Epithelial cell of prostate (primary cell): Measurements from ENCODE around the gene PEMT.
A peak's percentile ranks its signal among the peaks of the same experiment; 100 is the strongest.
"Not testable (repeated sequence)": the region's sequence is repeated elsewhere in the genome, so short reads cannot be mapped to it uniquely, and the experiment has no call there.

ENCODE experiments used
- DNase-seq: peaks from one replicate; pipeline ENCODE4 v3.0.0-alpha.2; 2011; ENCODE audit warnings: low read depth, low spot score
- H3K27ac ChIP-seq: fragments of 450-650 bp; 2 replicates; pipeline ENCODE4 v1.5.1; 2017; ENCODE audit warnings: mild to moderate bottlenecking

PEMT gene

DNA sequence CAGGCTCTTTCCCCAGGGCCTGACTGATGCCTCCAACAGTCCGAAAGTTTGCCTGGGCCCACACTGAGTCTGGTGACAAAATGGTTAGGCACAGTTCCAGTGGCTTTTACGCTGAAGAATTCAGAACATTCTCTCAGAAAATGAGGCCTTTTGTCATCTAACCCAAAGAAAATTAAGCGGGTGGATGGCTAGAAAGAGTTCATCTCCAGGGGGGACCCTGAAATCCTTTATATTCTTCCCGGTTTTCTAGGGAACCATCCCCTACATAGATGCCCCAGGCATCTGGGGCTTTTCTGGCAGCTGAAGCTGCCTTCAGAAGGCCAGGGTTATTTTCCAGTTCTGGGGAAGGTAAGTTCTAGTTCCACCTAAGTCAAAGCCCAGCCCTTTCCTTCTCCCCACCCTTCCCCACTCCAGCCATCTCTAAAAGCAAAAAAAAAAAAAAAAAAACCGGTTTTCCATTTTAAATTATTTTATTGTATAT is 97.5 kb downstream of the PEMT start:
- H3K27ac ChIP-seq: no peak overlapping the region
- no peak for DNase-seq

DNA sequence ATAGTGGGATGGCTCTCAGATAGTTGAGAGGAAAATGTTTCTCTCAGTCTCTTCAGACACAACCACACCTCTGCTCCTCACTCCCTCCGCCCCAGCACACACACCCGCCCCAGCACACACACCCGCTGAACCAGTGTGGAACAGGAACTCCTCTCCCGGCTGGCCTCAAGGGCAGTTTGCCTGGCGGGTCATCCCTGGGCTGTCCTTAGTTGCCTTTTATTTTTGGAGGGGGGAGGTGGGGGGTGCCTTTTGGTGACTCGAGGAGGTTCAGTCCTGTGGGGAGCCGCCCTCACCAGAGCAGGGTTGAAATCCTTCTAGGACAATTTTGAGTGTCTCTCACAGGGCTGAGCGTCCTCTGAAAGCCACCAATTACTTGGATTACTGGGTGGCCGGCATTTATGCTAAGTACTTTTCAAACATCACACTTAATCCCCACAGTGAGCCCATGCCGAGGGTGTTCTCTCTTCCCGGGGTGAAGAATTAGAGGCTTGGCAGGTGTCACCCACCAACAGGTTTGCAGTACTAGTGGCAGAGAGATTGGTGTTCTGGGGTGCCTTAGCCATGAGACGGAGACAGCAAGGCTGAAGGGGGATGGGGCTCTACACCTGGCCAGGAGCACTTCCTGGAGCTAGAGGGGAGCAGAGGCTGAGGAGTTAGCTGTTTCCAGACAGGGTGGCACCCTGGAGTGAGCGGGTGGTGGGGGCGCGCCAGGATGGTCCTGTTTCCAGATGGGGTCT is 98.1 kb downstream of the PEMT start:
- H3K27ac ChIP-seq: no peak overlapping the region
- DNase-seq: no peak

DNA sequence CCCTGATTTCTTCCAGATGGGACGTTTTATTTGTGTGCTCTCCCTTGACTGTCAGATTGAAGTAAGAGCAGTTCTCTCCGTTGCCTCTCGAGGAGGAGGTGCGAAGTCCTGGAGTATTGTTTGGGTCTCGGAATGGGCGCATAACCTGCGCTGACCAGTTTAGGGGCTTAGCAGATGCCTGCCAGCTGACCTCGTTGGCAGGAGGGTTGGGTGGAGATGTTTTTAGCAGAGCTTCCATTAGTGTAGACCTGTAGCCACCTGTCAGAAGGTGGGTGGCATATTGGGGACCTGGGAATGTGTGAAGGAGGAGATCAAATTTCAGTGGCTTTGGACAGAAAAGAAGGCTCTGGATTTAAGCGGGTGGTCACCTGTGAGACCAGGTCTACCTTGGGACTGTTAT is 98.9 kb downstream of the PEMT start:
- DNase-seq: no peak
- no peak overlapping the region for H3K27ac ChIP-seq

DNA sequence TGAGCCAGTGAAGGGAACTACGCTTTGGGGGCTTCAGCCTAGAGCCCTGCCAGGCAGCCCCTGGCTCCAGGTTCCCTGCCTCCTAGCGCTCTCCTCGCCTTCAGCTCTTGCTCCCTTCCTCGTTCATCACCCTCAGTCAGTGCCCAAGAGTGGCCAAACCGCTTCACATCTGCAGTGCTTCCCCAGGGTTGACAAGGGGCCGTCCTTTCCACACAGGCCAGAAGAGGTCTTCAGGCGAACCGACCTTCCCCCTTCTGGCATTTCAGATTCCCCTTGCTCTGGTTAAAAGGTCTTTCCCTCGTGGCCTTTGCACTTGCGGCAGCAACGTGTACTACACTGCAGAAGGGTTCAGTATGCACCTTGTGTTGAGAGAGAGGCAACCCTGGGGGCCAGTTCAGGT is 99.4 kb downstream of the PEMT start:
- DNase-seq: no peak
- H3K27ac ChIP-seq: no peak overlapping the region

DNA sequence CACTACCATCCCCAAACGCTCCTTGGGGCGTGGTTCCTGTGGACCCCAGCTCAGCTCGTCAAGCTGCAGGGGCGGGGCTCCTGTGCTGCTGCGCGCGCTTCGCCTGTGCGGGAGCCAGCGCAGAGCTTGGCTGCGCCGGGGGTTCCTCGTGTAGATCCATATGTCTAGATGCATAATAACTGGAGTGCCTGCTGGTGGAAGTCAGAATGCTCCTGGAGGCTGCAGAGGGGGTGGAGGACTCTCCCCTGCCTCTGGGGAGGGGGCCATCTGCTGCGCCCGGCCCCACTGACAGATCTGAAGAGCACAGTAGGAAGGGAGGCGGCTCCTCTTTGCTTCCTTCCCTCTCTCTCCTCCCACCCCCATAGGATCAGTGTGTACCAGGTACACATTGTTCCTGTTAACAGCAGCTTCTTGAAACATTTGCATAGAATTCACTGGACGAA is 99.9 kb downstream of the PEMT start:
- DNase-seq: no peak
- H3K27ac ChIP-seq: no peak overlapping the region

DNA sequence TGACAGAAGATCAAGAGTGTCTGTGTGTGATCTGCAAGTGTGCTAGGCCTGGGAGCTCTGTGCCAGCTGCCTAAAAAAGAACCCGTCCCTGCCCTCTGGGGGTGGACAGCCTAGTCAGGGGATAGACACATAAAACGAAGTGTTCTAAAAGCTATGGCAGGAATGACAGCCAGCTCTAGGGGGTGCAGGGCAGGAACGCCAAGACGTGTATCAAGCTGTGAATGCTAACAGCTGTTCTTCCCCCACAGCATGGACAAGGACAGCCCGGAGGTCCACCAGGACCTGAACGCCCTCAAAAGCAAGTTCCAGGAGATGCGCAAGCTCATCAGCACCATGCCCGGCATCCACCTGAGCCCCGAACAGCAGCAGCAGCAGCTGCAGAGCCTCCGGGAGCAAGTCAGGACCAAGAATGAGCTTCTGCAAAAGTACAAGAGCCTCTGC is 100.5 kb downstream of the PEMT start:
- DNase-seq: no peak
- H3K27ac ChIP-seq: no peak overlapping the region

DNA sequence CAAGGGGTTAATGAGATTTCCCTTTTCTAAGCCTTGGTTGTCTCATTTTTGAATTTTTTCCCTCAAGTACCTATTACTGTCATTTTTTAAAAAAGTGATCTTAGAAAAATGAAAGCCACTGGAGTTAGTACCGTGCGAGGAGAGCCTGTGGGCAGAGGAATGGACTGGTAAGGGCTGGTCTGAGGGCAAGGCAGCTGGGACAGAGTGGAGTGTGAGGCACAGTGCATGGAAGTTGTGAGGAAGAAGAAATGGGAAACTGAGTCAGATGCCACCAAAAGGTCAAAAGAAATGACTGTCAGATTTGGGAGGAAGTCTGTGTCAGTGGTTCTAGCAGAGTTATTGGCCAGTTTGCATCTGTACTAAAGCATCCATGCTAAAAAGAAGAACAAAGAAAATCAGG is 103.5 kb downstream of the PEMT start:
- no peak overlapping the region for H3K27ac ChIP-seq
- DNase-seq: no peak

DNA sequence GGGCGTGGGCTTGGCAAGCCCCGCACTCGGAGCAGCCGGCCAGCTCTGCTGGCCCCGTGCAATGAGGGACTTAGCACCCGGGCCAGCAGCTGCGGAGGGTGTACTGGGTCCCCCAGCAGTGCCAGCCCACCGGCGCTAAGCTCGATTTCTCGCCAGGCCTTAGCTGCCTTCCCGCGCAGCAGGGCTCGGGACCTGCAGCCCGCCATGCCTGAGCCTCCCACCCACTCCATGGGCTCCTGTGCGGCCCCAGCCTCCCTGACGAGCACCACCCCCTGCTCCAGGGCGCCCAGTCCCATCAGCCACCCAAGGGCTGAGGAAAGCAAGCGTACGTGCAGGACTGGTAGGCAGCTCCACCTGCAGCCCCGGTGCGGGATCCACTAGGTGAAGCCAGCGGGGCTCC is 105.1 kb downstream of the PEMT start:
- H3K27ac ChIP-seq, DNase-seq: not testable (repeated sequence)

DNA sequence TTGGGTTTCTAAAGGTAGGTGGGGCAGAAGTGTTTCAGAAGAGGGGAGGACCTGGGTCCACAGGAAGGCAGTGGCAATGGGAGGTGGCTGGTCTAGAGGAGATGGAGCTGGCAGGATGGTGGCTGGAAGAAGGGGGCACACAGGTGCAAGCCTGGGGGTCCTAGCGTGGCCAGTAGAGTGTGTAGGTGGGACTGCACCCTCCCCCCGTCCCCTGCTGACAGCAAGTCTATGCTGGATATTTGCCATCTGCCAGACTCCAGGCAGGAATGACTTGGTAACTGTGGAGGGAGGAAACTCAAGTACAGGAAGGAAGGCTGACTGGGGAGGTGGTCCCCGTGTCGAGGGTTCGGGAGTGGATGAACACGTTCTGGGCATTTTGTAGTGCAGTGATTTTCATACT is 106.1 kb downstream of the PEMT start:
- DNase-seq: no peak
- no peak overlapping the region for H3K27ac ChIP-seq

DNA sequence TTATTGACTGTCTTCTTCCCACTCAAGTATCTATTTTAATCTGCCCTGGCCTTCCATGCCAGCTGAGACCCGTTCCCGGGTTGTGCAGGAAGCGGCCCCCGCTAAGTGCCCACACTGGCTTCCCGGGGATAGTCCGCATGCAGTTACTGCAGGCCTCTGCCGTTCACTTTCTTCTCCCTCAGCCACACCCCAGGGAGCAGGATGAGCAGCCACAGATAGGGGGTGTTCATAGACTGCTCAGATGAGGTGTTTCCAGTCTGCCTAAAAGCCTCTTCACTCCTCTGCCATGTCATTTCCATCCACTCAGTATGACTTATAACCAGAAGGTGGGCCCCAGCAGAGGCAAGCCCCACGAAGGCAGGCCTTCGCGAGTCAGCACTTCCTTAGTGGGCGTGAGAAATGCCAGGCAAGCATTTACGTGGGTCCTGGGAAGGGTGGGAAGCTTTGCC is 107.0 kb downstream of the PEMT start:
- no peak overlapping the region for H3K27ac ChIP-seq
- DNase-seq: no peak

DNA sequence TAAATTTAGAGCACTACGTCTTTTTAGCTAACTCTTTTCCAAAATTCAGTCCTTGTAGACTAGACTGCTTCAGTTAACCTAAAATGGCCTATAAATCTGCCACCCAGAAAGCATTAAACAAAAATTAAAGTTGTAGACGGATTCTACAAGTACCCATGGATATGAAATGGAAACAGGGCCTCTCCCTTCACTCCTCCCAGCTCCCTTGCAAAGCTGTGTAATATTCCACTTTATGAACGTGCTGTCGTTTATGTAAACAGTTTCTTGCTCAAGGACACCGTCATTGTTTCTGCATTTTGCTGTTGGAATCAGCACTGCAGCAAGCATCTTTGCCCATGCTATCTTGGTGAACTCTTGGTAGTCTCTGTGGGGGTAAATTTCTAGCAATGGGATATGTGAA is 109.6 kb downstream of the PEMT start:
- H3K27ac ChIP-seq: no peak overlapping the region
- no peak for DNase-seq

DNA sequence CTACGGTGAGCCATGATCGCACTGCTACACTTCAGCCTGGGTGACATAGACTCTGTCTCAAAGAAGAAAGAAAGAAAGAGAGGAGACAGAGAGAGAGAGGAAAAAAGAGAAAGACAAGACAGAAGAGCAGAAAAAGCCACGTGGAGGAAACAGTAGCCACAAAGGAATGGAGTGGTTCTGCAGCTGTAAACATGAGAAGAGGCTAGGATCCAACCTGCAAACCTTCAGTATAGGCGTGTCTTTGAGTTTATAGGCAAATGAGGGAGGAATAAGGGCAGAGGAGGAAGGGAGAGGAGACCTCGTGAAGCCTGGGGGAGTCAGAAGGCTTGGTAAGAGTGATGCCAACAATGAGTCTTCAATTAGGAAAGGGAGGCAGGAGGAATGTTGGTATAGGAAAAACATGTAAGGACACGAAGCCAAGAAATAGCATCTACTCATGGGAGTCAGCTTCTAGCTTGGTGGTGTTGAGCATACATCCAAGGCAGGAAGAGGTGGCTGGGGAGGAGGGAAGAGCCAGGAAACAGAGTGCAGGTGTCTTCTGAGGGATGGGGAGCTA is 110.8 kb downstream of the PEMT start:
- peak; percentile 29 for DNase-seq
- H3K27ac ChIP-seq: peak overlapping the region; percentile 39

DNA sequence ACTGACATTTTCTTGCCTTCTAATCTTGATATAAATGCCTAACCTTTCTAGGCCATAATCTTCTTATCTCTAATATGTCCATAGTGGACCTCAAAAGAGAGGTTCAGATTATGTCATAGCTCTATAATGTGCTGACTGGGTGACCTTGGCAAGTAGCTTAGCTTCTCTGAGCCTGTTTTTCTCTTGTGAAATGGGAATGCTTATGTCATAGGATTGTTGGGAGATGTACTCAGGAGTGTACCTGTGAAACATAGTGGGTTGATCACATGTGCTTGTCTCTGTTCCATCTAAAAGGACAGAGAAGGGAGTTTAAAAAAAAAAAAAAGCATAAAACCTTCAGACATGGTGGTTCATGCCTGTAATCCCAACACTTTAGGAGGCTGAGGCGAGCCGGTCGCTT is 112.3 kb downstream of the PEMT start:
- H3K27ac ChIP-seq: no peak overlapping the region
- no peak for DNase-seq

DNA sequence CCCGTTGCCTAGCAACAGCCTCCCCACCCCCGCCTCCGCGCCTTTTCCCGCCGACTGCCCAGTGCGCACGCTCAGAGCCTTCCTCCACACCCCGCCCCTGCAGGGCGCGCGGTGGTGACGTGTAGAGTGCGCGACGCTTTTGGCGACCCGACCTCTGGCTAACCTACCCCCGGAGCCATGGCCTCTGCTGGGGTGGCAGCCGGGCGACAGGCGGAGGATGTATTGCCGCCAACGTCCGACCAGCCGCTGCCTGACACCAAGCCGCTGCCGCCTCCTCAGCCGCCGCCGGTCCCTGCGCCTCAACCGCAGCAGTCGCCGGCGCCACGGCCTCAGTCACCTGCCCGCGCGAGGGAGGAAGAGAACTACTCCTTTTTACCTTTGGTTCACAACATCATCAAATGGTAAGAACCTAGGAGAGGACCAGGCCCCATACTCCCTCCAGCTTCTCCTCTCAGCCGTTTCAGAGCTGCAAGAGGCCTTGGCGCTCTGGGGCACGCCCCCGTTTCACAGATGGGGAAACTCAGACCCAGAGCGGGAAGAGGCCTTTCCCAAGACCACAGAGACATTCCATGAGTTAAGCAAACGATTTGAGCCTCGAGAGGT is 114.5 kb downstream of the PEMT start, which contains the start of gene MED9:
TSS of gene MED9 (plus strand) at position 136 of the 603 bp plus-strand sequence. CDS start at position 178, 42 bp downstream.
- peak within 1 kb of the TSS; percentile 62 for H3K27ac ChIP-seq
- peak; percentile 29 for DNase-seq

DNA sequence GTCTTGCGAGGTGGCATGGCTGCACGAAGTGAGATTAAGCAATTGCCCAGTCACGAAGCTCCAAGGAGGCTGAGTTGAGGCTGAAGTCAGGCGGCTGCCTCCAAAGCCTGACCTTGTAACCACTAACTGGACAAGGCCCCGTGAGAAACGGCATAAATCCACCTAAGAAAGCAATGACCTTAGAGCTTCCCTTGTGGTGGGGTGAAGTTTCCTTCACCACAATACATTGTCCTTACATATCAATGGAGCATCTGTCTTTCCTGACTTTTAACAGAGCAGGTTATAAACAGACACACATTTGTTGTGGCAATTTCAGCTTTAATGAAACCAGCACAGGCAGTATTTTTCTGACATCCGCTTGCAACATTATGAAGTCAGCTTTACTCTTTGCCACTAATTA is 117.2 kb downstream of the PEMT start:
- no peak overlapping the region for H3K27ac ChIP-seq
- DNase-seq: no peak

DNA sequence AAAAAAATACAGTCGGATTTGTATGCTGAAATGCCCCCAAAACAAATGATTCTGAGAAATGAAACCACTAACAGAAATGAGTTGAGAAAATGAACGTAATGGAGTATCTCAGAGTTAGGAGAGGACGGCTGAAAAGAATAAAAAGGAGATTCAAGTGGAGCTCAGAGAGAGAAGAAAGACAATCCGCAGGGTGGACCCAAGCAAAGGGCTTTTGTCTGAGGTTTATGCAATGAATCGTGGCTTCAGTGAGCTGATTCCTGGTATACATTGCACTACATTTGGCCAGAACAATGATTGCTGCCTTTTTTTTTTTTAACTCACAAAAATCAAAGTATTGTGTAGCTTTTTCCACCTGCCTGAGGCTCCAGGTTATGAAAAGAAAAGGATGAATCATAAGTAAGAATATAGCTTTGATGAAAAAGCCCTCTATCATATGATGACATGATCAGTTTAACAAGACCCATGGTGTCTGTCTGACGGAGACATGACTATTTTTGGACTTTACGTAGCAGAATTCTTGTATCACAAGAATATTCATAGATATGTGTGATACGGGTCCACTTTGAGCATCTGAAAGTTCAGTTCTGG is 119.1 kb downstream of the PEMT start:
- DNase-seq: no peak
- H3K27ac ChIP-seq: no peak overlapping the region

DNA sequence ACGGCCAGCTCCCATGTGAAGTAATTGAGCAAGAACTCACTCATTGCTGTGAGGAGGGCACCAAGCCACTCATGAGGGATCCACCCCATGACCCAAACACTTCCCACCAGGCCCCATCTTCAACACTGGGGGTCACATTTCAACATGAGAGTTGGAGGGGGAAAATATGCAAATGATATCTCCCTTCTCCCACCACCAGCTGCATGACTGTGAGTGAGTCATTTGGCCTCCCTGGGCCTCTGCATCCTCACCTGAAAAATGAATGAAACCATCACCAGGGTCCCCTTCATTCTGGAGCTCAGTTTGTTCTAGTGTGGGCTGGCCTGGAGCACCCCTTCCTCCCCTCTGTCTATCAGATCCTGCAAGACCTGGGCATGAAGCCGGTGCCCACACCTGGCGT is 121.5 kb downstream of the PEMT start:
- H3K27ac ChIP-seq: no peak overlapping the region
- DNase-seq: no peak

DNA sequence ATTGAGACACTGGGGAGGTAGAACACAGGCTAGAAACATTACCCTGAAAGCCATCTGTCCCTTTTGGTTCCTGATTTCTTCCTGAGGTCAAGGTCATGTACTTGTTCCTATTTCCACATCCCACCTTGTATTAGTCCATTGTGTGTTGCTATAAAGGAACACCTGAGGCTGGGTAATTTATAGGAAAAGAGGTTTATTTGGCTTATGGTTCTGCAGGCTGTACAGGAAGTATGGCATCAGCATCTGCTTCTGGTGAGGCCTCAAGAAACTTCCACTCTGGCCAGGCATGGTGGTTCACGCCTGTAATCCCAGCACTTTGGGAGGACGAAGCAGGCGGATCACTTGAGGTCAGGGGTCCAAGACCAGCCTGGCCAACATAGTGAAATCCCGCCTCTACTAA is 122.2 kb downstream of the PEMT start:
- DNase-seq: no peak
- H3K27ac ChIP-seq: no peak overlapping the region

DNA sequence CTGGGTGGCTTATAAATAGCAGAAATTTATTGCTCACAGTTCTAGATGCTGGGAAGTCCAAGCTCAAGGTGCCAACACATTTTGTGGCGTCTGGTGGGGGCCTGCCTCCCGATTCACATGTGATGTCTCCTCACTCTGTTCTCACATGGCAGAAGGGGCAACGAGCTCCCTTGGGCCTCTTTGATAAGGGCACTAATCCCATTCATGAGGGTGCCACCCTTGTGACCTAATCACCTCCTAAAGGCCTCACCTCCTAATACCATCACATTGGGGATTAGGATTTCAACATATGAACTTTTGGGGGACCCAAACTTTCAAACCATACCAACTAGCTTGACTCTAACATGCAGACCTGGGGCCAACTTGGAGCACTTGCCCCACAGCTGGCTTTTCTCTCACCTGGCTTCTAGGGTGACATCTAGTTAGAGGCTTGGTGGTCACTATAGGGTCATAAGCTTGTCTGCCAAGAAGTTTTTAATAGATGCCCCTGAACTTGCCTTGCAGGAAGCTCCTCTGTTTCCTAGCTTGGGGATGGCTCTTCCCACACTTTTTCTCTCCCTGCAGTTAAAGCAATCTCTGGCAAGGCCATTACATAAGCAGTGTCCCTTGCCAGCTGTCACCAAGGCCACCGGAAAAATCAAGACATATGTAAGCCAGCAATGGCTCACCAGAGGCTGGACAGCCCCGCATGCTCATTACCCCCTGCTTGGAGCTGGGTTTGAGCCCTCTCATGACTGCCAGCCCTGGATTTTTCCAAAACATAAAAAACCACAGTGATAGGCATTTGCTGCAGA is 123.1 kb downstream of the PEMT start:
- no peak overlapping the region for H3K27ac ChIP-seq
- DNase-seq: no peak

DNA sequence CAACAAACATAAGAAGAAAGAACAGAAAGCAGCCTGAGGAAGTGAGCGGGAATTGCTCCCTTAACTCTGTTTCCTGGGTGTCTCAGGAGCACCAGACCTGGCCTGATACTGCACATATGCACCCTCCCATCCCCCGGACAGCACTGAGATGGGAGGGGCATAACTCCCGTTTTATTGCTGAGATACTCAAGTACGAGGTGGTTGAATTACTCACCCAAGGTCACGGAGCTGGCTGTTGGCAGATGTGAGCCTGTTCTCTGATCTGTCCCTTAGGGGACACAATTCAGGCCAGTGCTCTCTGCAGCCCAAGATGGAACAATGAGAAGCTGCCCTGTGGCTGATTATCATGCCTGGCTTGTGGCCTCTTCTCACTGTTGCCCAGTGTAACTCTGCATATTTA is 123.8 kb downstream of the PEMT start:
- no peak for DNase-seq
- H3K27ac ChIP-seq: no peak overlapping the region
